Stimulated activated naive B cell treated with anti-CD40 and anti-IgM and Interleukin-4, amounts not matched to agents 10 μg/mL and 1 μg/mL and 100 μg/mL, for 72 hours (primary cell): ENCODE measurements around the gene COL27A1.

Source experiments
- ATAC-seq, 2 donors: fragments of 150-1000 bp; cut with Tn5 transposase; replicated peaks; 2 replicates each; pipeline ENCODE4 v1.10.0; 2021; ENCODE audit warnings: moderate library complexity in 1 of 2
- DNase-seq: peaks from one replicate; pipeline ENCODE4 v3.0.0; 2021
- H3K27ac Mint-ChIP-seq: one replicate; pipeline ENCODE4 v1.8.0; 2022; ENCODE audit warnings: mild to moderate bottlenecking, mixed read lengths
- H3K27me3 Mint-ChIP-seq, 2 donors: one replicate each; pipeline ENCODE4 v1.8.0; 2022; ENCODE audit warnings: mixed read lengths in 2 of 2
- H3K36me3 Mint-ChIP-seq, 2 donors: one replicate each; pipeline ENCODE4 v1.8.0; 2022; ENCODE audit warnings: mixed read lengths in 2 of 2, mild to moderate bottlenecking in 1 of 2
- H3K4me1 Mint-ChIP-seq, 2 donors: one replicate each; pipeline ENCODE4 v1.8.0; 2022; ENCODE audit warnings: mixed read lengths in 2 of 2, mild to moderate bottlenecking in 1 of 2
- H3K4me3 Mint-ChIP-seq, 2 donors: one replicate each; pipeline ENCODE4 v1.8.0; 2022; ENCODE audit warnings: mild to moderate bottlenecking in 2 of 2, mixed read lengths in 2 of 2, moderate library complexity in 1 of 2
- H3K9me3 Mint-ChIP-seq, 2 donors: one replicate each; pipeline ENCODE4 v1.8.0; 2022; ENCODE audit warnings: mixed read lengths in 2 of 2, mild to moderate bottlenecking in 1 of 2

The COL27A1 gene

DNA sequence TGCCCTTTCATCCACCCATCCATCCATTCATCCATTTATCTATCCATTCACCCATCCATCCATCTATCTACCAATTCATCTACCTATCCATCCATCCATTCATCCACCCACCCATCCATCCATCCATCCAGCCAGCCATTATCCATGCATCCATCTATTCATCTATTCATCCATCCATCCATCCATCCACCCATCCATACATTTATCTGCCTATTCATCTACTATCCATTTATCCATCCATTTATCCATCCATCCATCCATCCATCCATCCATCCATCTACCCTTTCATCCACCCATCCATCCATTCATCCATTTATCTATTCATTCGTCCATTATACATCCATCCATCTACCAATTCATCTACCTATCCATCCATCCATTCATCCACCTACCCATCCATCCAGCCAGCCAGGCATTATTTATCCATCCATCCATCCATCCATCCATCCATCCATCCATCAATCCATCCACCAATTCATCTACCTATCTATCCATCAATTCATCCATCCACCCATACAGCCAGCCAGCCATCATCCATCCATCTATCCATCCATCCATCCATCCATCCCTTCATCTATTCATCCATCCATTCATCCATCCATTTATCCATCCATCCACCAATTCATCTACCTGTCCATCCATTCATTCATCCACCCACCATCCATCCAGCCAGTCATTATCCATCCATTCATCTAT, 10.2 kb downstream of the COL27A1 start:
- Mint-ChIP-seq H3K36me3 (no peaks in the 10 kb centered on the region), H3K4me3 (no peak overlapping the region), H3K27ac (no peak overlapping the region), H3K4me1 (no peaks in the 10 kb centered on the region), H3K27me3 (peaks cover 3 to 4% of the 10 kb centered on the region in 2 donors), H3K9me3 (no peaks in the 10 kb centered on the region)
- DNase-seq = no peak
- ATAC-seq = no peak

DNA sequence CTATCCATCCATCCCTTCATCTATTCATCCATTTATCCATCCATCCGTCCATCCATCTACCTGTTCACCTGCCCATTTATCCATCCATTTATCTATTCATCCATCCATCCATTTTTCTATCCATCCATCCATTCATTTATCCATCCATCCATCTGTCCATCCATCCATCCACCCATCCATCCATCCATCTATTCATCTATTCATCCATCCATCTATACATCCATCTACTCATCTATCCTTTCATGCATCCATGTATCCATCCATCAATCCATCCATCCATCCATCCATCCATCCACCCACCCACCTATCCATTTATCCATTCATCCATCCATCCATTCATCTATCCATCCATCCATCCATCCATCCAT, 10.8 kb downstream of the COL27A1 start:
- H3K36me3 Mint-ChIP-seq = no peaks in the 10 kb centered on the region
- no peaks in the 10 kb centered on the region for H3K4me1 Mint-ChIP-seq
- no peak for ATAC-seq
- DNase-seq = no peak
- no peaks in the 10 kb centered on the region for H3K27me3 Mint-ChIP-seq
- no peak overlapping the region for H3K4me3 Mint-ChIP-seq
- no peak overlapping the region for H3K27ac Mint-ChIP-seq
- no peaks in the 10 kb centered on the region for H3K9me3 Mint-ChIP-seq

DNA sequence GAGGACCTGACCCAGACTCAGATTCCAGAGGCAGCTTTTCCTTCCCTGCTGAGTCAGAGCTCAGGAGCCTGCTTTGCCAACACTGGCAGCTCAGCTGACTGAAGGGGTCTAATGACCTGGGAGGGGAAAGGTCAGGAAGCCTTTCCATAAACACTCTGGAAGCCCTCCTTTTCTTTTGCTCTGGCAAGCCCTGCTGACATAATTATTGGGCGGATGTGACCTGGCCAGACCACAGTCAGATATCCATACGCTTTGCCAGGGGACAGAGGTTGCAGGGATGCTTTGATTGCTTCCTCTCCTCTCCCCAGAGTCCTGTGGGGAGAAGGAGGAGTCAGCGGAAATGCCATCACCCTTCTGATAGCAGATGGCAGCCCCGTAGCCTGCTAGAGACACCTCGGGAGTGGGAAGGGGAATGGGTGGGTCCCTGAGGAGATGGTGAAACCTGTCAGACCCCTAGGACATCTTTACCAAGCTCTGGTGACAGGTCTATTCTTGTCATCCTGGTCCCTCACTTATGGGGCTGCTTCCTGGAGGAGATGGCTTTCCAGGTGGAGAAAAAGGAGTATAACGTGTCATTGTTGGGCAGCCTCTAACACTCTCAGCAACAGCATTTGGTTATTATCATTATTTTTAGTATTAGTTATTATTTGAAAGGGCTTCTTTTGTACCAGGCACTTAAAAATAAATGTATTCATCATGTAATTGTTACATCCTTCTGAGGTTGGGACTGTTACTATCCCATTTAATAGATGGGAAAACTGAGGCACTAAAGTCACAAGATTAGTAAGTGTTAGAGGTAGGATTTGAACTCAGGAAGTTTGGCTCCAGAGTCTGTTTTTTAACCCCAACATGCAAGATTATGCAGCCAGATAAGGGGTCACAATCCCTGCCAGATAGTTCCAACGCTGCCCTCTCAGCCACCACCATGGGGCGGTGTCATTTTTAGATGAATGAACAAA, 11.6 kb downstream of the COL27A1 start:
- Mint-ChIP-seq H3K4me1 (no peaks in the 10 kb centered on the region), H3K9me3 (no peaks in the 10 kb centered on the region), H3K27ac (no peak overlapping the region), H3K4me3 (no peak overlapping the region), H3K27me3 (no peaks in the 10 kb centered on the region), H3K36me3 (no peaks in the 10 kb centered on the region)
- no peak for ATAC-seq
- no peak for DNase-seq

DNA sequence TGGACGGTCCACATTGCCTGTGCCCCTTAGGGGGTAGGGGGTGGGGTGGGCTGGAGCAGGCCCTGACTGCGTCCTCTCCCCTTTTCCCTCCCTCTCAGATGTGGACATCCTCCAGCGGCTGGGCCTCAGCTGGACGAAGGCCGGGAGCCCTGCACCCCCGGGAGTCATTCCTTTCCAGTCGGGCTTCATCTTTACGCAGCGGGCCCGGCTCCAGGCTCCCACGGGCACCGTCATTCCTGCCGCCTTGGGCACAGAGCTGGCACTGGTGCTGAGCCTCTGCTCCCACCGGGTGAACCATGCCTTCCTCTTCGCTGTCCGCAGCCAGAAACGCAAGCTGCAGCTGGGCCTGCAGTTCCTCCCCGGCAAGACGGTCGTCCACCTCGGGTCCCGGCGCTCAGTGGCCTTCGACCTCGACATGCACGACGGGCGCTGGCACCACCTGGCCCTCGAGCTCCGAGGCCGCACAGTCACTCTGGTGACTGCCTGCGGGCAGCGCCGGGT, 12.3 kb downstream of the COL27A1 start:
- Mint-ChIP-seq H3K4me3 (no peak overlapping the region), H3K27me3 (no peaks in the 10 kb centered on the region), H3K27ac (no peak overlapping the region), H3K9me3 (no peaks in the 10 kb centered on the region), H3K36me3 (no peaks in the 10 kb centered on the region), H3K4me1 (no peaks in the 10 kb centered on the region)
- no peak for DNase-seq
- ATAC-seq = no peak

DNA sequence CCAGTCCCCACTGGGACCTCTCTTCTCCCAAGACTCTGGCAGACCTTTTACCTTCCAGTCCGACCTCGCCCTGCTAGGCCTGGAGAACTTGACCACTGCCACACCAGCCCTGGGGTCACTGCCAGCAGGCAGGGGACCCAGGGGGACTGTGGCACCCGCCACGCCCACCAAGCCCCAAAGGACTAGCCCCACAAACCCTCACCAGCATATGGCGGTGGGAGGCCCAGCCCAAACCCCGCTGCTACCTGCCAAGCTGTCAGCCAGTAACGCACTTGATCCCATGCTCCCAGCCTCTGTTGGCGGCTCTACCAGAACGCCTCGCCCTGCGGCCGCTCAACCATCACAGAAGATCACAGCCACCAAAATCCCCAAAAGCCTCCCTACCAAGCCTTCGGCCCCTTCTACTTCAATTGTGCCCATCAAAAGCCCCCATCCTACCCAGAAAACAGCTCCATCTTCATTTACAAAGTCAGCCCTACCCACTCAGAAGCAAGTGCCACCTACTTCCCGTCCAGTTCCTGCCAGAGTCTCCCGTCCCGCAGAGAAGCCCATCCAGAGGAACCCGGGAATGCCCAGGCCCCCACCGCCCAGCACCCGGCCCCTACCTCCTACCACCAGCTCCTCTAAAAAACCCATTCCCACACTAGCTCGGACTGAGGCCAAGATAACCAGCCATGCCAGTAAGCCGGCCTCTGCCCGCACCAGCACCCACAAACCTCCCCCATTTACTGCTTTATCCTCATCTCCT, 13.1 kb downstream of the COL27A1 start:
- H3K36me3 Mint-ChIP-seq = no peaks in the 10 kb centered on the region
- no peak overlapping the region for H3K4me3 Mint-ChIP-seq
- ATAC-seq (no peak), DNase-seq (no peak)
- H3K9me3 Mint-ChIP-seq = no peaks in the 10 kb centered on the region
- no peaks in the 10 kb centered on the region for H3K4me1 Mint-ChIP-seq
- peaks cover 0 to 1% of the 10 kb centered on the region in 2 donors for H3K27me3 Mint-ChIP-seq
- no peak overlapping the region for H3K27ac Mint-ChIP-seq

DNA sequence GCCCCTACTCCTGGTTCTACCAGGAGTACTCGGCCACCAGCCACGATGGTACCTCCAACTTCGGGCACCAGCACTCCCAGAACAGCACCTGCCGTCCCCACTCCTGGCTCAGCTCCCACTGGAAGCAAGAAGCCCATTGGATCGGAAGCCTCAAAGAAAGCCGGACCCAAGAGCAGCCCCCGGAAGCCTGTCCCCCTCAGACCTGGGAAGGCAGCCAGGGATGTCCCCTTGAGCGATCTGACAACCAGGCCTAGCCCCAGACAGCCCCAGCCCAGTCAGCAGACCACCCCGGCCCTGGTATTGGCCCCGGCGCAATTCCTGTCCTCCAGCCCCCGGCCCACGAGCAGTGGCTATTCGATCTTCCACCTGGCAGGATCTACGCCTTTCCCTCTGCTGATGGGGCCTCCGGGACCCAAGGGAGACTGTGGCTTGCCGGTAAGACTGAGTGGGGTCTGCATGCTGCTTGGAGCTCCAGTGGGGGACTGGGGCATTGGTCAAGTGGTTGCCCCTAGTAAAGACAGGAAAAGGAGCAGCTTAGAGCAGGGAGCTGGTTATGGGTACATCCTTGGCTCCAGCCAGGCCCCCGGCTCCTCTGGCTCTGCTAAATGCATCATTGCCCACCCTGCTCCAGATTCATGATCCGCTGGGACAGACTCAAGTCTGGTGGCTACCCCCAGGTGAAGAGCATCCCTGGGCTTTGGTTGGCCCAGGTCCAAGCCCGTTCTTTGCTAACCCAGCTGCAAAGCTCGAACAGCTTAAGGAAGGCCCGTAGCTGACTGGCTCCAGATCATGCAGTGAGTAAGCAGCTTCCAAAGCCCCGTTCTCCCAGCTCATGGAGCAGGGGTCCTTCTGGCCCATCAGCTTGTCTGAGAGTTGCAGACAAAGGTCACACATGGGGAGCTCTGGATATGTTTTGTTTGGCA, 14.0 kb downstream of the COL27A1 start:
- H3K27me3 Mint-ChIP-seq = peaks cover 0 to 6% of the 10 kb centered on the region in 2 donors
- H3K27ac Mint-ChIP-seq = no peak overlapping the region
- H3K4me1 Mint-ChIP-seq = no peaks in the 10 kb centered on the region
- no peaks in the 10 kb centered on the region for H3K9me3 Mint-ChIP-seq
- H3K4me3 Mint-ChIP-seq = no peak overlapping the region
- no peaks in the 10 kb centered on the region for H3K36me3 Mint-ChIP-seq
- DNase-seq (no peak), ATAC-seq (no peak)

DNA sequence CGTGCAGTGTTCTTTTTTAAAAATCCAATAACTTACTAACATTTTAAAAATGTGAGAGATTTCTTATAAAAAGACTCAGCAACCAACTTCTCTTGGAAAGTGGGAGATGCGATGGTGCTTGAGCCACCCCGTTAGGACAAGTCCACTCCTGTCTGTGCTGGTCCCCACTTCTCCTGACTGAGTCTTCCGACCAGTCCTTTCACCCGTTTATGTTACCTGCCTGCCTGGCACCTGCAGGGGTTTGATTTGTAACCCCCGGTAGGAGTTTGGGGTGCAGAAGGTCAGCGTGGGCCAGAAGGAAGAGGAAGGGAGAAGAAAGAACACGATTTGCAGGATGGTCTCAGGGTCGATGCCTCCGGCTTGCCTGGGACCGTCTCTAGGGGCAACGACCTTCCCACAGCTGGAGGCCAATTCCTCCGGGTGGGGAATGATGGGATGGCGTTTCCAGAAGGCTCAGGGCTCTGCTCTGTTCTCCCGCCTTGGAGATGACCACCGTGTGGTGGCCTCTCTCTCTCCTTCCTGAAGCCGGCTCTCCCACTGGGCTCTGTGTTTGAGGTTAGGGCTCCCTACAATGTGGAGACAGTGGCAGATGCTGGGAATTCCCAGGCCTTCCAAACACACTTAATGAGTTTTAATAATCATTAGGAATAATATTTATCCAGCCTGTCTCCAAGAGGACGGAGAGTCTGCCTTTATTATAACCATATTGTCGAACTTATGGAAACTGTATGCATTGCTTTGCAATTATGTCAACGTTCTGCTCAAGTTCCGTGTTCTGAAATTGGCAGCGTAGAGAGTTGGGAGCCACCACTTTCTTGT, 14.8 kb downstream of the COL27A1 start:
- Mint-ChIP-seq H3K36me3 (no peaks in the 10 kb centered on the region), H3K9me3 (no peaks in the 10 kb centered on the region)

DNA sequence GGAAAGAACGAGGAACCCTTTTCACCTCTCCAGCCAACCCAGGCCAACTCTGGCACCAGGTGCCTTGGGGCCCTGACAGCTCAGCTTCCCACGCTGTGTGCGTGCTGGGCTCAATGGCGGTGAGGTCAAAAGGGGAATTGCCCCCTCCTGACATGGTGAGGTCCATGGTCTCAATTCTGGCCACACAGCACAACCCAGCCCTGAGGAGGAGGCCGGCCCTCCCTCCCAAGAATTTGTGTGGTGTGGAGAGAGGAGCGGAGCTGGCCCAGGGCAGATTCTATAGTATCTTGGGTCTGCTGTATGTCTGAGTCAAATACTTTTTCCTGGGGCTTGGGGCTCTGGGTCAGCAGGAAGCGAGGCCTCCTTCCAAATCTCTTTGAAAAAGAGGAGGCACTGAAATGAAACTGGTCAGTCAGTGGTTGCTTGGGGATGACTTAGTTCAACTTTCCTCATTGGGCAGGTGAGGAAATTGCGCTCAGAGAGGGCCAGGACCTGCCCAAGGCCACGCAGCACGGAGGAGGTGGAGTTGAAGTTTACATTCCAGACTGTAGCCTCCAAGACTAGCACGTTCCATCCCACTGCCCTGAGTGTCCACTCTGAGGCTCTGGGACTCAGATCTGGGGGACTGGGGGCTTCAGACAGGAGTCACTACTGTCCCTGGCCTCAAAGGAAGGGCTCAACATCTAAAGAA, 15.6 kb downstream of the COL27A1 start:
- no peaks in the 10 kb centered on the region for H3K36me3 Mint-ChIP-seq
- DNase-seq (no peak), ATAC-seq (no peak)
- no peak overlapping the region for H3K4me3 Mint-ChIP-seq
- H3K9me3 Mint-ChIP-seq = no peaks in the 10 kb centered on the region
- H3K27me3 Mint-ChIP-seq = peaks cover 0 to 6% of the 10 kb centered on the region in 2 donors
- H3K27ac Mint-ChIP-seq = no peak overlapping the region
- no peaks in the 10 kb centered on the region for H3K4me1 Mint-ChIP-seq

More for the DNA sequence above, 14.8 kb downstream of the COL27A1 start:
- Mint-ChIP-seq H3K27me3 (peaks cover 0 to 6% of the 10 kb centered on the region in 2 donors), H3K27ac (no peak overlapping the region), H3K4me3 (no peak overlapping the region), H3K4me1 (no peaks in the 10 kb centered on the region)
- ATAC-seq (no peak), DNase-seq (no peak)

DNA sequence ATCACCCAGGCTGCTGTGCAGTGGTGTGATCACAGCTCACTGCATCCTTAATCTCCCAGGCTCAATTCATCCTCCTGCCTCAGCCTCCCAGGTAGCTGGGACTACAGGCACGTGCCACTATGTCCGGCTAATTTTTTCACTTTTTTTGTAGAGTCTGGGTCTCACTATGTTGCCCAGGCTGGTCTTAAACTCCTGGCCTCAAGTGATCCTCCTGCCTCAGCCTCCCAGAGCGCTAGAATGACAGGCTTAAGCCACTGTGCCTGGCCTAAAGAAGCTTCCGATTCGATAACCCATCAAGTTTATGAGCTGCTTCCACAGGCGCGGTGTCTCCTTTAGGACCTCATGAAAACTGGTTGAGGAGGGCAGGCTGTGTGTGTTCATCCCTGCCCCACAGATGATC, 16.2 kb downstream of the COL27A1 start:
- Mint-ChIP-seq H3K27me3 (peaks cover 0 to 6% of the 10 kb centered on the region in 2 donors), H3K4me1 (no peaks in the 10 kb centered on the region), H3K27ac (no peak overlapping the region)

DNA sequence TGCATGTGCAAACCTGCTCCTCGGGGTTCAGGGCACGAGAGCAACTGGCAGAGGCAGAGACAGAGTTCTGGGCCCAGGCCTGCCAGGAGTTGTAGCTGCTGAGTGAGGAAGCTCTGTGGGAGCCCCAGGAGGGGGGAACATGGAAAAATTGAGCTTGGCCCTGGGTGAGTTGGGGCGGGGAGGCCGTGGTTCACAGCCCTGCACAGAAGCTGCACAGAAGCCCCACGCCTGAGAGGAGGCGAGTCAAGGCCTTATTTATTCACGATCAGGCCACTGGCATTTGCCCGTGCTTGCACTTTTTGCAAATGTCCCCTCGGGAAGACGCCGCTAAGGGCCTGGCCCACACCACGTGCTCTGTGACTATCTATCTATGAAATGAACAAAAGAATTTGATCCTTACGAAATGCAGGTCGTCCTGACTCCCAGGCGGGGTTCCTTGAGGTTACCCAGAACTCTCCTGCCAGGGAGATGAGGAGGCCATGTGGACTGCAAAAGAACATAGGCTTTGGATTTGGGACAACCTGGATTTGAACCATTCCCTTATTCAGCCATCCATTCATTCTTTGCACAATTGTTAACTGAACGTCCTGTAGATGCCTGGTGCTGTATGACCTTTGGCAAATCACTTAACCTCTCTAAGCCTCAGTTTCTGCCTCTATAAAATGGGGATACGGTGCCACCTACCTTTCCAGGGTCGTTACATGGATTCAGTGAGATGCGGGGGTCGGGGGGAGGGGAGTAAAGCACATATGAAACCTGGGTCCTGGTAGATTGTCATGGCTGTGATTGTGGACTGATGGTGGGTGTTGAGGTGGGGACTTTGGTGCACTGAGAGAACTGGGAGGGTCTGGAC, 17.9 kb downstream of the COL27A1 start:
- Mint-ChIP-seq H3K27me3 (peaks cover 8 to 11% of the 10 kb centered on the region in 2 donors), H3K4me3 (no peak overlapping the region), H3K27ac (no peak overlapping the region), H3K36me3 (no peaks in the 10 kb centered on the region), H3K9me3 (no peaks in the 10 kb centered on the region), H3K4me1 (no peaks in the 10 kb centered on the region)
- no peak for ATAC-seq
- no peak for DNase-seq

More for the DNA sequence above, 16.2 kb downstream of the COL27A1 start:
- Mint-ChIP-seq H3K4me3 (no peak overlapping the region), H3K9me3 (no peaks in the 10 kb centered on the region), H3K36me3 (no peaks in the 10 kb centered on the region)
- DNase-seq (no peak), ATAC-seq (no peak)

DNA sequence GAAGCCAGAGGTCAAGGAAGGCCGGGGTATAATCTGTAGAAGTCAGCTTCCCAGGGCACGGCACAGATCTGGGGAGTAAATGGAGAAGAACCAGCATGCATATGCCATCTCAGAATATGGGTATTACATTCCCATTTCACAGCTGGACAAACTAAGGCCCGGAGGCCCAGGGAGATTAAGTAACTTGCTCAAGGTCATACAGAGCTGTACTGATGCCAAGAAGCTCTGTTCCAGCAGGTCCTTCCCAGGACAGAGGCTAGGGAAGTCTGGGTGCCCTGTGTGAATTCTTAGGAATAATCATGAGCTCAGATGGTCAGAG, 19.2 kb downstream of the COL27A1 start:
- H3K4me1 Mint-ChIP-seq = no peaks in the 10 kb centered on the region
- peaks cover 8 to 11% of the 10 kb centered on the region in 2 donors for H3K27me3 Mint-ChIP-seq
- H3K9me3 Mint-ChIP-seq = no peaks in the 10 kb centered on the region
- DNase-seq (no peak), ATAC-seq (no peak)
- H3K4me3 Mint-ChIP-seq = no peak overlapping the region
- no peak overlapping the region for H3K27ac Mint-ChIP-seq
- H3K36me3 Mint-ChIP-seq = no peaks in the 10 kb centered on the region
